Lung (tissue), 12 donors: ENCODE results near the gene ZNF726. TPM values are rescaled to one million over a fixed set of nuclear protein-coding genes. Genes with fewer than 3 reads are reported as not detected.
"Not testable (repeated sequence)": the region's sequence is repeated elsewhere in the genome, so short reads cannot be mapped to it uniquely, and the experiment has no call there.

ENCODE experiments used
- ATAC-seq: fragments of 200-7000 bp; cut with Tn5 transposase; one replicate; pipeline ENCODE4 v1.9.1; 2020; ENCODE audit warnings: moderate number of reproducible peaks; ENCODE audit not compliant: insufficient read depth, low FRiP score
- DNase-seq, 3 donors: peaks; one replicate each; pipeline ENCODE4 v3.0.0-alpha.2; 2013 to 2017
- H3K27ac ChIP-seq, 2 donors: one replicate each; pipeline ENCODE4 v1.5.1; 2013; ENCODE audit warnings: mild to moderate bottlenecking in 2 of 2, moderate library complexity in 2 of 2, control low read depth in 1 of 2, inconsistent platforms in 1 of 2, low read depth in 1 of 2, low read length in 1 of 2
- H3K27me3 ChIP-seq, 3 donors: one replicate each; pipeline ENCODE4 v1.5.1; 2013; ENCODE audit warnings: low read length in 2 of 3; ENCODE audit not compliant: control insufficient read depth in 3 of 3, insufficient read depth in 3 of 3
- H3K36me3 ChIP-seq, 4 donors: one replicate each; pipeline ENCODE4 v1.5.1; 2013; ENCODE audit warnings: low read length in 4 of 4, mild to moderate bottlenecking in 1 of 4, moderate library complexity in 1 of 4; ENCODE audit not compliant: control insufficient read depth in 4 of 4, insufficient read depth in 4 of 4
- H3K4me1 ChIP-seq, 5 donors: one replicate each; pipeline ENCODE4 v1.5.1; 2013; ENCODE audit warnings: low read length in 5 of 5, mild to moderate bottlenecking in 2 of 5, moderate library complexity in 1 of 5; ENCODE audit not compliant: control insufficient read depth in 5 of 5, insufficient read depth in 5 of 5
- H3K4me3 ChIP-seq: one replicate; pipeline ENCODE4 v1.5.1; 2013; ENCODE audit warnings: mild to moderate bottlenecking, control low read depth, moderate library complexity
- H3K9ac ChIP-seq, 2 donors: one replicate each; pipeline ENCODE4 v1.5.1; 2013; ENCODE audit warnings: low read length in 2 of 2, control low read depth in 1 of 2; ENCODE audit not compliant: insufficient read depth in 1 of 2
- H3K9me3 ChIP-seq, 4 donors: one replicate each; pipeline ENCODE4 v1.5.1; 2013; ENCODE audit warnings: low read length in 3 of 4, mild to moderate bottlenecking in 1 of 4, moderate library complexity in 1 of 4; ENCODE audit not compliant: control insufficient read depth in 4 of 4, insufficient read depth in 3 of 4
- WGBS, 2 donors: extraction: QIAGEN DNeasy Blood & Tissue Kit; methylation state at CpG; one replicate each; pipeline ENCODE4 v1.1.7; 2013; 5-methylcytosine and 5-hydroxymethylcytosine counted together
- polyA plus RNA-seq, 2 donors: library from polyadenylated mRNA; stranded (reverse); fragments of 200-250 nt; gene quantifications; one replicate each; pipeline ENCODE4 v1.2.1, GENCODE V29; 2013
- total RNA-seq, 2 donors: library from RNA; depleted of rRNA in 1 of 2; stranded (reverse); fragments of >200 nt in 1 of 2; gene quantifications; one replicate each; pipeline ENCODE4 v1.2.1, GENCODE V29; 2014 to 2021
- TF ChIP-seq, protein P1 (sequence below): IDR thresholded peaks from 2 replicates; pipeline ENCODE4 v1.5.1; 2012; ENCODE audit warnings: mild to moderate bottlenecking; ENCODE audit errors: control extremely low read depth, extremely low read depth
- donor health status: control.
- donor health status: control.
- donor health status: Bipolar disorder and iron deficiency.
- donor health status: healthy.
- donor health status: DM: yes; HTN: yes; CAD: no.

Gene ZNF726
- total and polyA plus RNA-seq, 4 donors = 0.78 to 10.8 (median 4.1) TPM

DNA sequence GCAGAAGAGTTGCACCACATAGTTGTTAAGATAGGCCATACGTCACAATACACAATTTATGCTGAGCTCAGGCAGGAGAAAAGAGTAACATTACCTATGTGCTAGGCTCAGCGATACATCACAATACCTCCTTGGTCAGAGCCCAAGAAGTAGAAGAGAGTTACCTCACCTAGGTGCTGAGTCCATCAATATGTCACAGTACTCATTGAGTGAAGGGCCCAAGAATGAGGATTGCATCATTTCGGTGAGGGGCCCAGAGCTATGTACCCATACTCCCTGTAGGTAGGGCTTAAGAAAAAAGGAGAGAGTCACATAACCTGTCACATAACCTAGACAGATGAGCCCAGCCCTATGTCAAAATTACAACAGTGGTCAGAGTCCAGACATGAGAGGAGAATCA is 62.6 kb downstream of the ZNF726 start:
- not testable (repeated sequence) for H3K9ac ChIP-seq, H3K4me1 ChIP-seq, H3K4me3 ChIP-seq, H3K27me3 ChIP-seq, ATAC-seq, H3K27ac ChIP-seq, DNase-seq, H3K9me3 ChIP-seq, H3K36me3 ChIP-seq
- WGBS, 2 donors = 95 to 97% methylated on average over 3 of the region's 3 CpGs

DNA sequence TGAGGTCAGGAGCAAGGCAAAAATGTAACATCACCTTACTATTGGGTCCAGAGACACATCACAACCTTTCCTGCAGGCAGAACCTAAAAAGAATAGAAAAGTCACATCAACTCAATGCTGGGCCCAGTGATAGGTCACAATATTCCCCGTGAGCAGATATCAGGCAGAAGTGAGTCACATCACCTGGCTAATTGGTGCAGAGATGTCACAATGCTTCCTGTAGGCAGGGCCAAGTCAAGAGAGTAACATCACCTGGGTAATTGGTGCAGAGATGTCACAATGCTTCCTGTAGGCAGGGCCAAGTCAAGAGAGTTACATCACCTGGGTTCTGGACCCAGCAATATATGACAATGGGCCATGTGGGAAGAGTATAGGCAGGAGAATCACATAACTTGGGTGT is 63.4 kb downstream of the ZNF726 start:
- Histone ChIP-seq H3K9me3 (peaks cover 0 to 2% (median 0%) of the 10 kb centered on the region in 4 donors), H3K36me3 (no peaks in the 10 kb centered on the region), H3K9ac (no peak overlapping the region), H3K27me3 (peaks cover 0 to 1% (median 0%) of the 10 kb centered on the region in 3 donors), H3K4me1 (no peaks in the 10 kb centered on the region), H3K4me3 (no peak overlapping the region), H3K27ac (no peak overlapping the region)
- TF ChIP-seq, protein P1, sequence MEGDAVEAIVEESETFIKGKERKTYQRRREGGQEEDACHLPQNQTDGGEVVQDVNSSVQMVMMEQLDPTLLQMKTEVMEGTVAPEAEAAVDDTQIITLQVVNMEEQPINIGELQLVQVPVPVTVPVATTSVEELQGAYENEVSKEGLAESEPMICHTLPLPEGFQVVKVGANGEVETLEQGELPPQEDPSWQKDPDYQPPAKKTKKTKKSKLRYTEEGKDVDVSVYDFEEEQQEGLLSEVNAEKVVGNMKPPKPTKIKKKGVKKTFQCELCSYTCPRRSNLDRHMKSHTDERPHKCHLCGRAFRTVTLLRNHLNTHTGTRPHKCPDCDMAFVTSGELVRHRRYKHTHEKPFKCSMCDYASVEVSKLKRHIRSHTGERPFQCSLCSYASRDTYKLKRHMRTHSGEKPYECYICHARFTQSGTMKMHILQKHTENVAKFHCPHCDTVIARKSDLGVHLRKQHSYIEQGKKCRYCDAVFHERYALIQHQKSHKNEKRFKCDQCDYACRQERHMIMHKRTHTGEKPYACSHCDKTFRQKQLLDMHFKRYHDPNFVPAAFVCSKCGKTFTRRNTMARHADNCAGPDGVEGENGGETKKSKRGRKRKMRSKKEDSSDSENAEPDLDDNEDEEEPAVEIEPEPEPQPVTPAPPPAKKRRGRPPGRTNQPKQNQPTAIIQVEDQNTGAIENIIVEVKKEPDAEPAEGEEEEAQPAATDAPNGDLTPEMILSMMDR = no peak
- 90 to 93% methylated on average over 1 of the region's 1 CpG for WGBS, 2 donors
- DNase-seq (no peak), ATAC-seq (no peak)

DNA sequence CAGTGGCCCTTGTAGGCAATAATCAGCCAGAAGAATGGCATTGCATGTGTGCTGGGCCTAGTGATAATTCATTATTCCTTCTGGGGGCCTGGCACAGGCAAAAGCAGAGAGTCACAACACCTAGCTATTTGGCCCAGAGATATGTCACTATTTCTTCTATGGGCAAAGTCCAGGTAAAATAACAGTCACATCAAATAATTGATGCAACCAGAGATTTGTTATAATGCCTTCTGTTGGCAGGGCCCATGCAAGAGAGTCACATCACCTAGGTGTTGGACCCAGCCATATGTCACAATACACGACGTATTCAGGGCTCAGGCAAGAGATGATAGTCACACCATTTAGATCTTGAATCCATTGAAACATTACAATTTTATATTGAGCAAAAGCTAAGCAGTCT is 66.1 kb downstream of the ZNF726 start:
- no peak overlapping the region for H3K9ac ChIP-seq
- no peaks in the 10 kb centered on the region for H3K36me3 ChIP-seq
- TF ChIP-seq, protein P1 = no peak
- no peak for DNase-seq
- H3K27ac ChIP-seq = no peak overlapping the region
- H3K9me3 ChIP-seq = peaks cover 0 to 2% (median 0%) of the 10 kb centered on the region in 4 donors
- 94 to 95% methylated on average over 2 of the region's 2 CpGs for WGBS, 2 donors
- H3K4me1 ChIP-seq = no peaks in the 10 kb centered on the region
- no peaks in the 10 kb centered on the region for H3K27me3 ChIP-seq
- ATAC-seq = no peak
- no peak overlapping the region for H3K4me3 ChIP-seq

DNA sequence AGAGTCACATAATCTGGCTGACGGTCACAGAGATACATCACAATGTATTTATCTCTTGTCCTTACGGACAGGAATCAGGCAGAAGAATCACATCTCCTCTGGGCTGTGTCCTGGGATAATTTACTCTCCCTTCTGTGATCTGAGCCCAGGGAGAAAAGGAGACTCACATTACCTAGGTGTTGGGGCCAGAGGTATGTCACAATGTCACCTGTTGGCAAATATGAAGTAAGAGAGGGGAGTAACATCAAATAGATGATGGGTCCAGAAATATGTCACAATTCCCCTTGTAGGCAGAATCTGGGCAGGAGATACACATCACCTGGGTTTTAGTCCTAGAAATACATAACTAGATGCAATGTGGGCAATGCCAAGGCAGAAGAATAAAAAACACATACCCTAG is 67.2 kb downstream of the ZNF726 start:
- no peak overlapping the region for H3K4me3 ChIP-seq
- H3K27me3 ChIP-seq = no peaks in the 10 kb centered on the region
- 84 to 87% methylated on average over 2 of the region's 2 CpGs for WGBS, 2 donors
- H3K4me1 ChIP-seq = no peaks in the 10 kb centered on the region
- TF ChIP-seq, protein P1 = no peak
- H3K9me3 ChIP-seq = peaks cover 0 to 2% (median 0%) of the 10 kb centered on the region in 4 donors
- DNase-seq = no peak
- H3K27ac ChIP-seq = no peak overlapping the region
- no peak for ATAC-seq
- no peak overlapping the region for H3K9ac ChIP-seq
- no peaks in the 10 kb centered on the region for H3K36me3 ChIP-seq
